T-cell (primary cell): ENCODE results near the gene TEPSIN. TPM values are rescaled to one million over a fixed set of nuclear protein-coding genes. Genes with fewer than 3 reads are reported as not detected.
A peak's percentile ranks its signal among the peaks of the same experiment; 100 is the strongest.

Experiments used
- ATAC-seq, 4 experiments: fragments of 200-7000 bp in 3 of 4; fragments of 150-1000 bp in 1 of 4; cut with Tn5 transposase; replicated peaks in 1 of 4; 1 replicate in 3 of 4; 2 replicates in 1 of 4; pipeline ENCODE4 v1.10.0; 2021; ENCODE audit warnings: moderate library complexity in 3 of 4, mild to moderate bottlenecking in 2 of 4, moderate number of reproducible peaks in 1 of 4
- CTCF ChIA-PET, 2 donors: fragments of 300-600 bp; sonication (Branson Sonifier 250); formaldehyde crosslinking; loops; one replicate each; lab custom pipeline; 2022; ENCODE audit warnings: antibody characterized with exemption in 2 of 2; lab: Charles Lee
- POLR2A ChIA-PET, 2 donors: fragments of 300-600 bp; sonication (Branson Sonifier 250); formaldehyde crosslinking; loops; one replicate each; lab custom pipeline; 2022; ENCODE audit warnings: antibody characterized with exemption in 2 of 2; lab: Charles Lee
- DNase-seq, 35 experiments: peaks; one replicate each; pipeline versions ENCODE4 v3.0.0 to v3.0.0-alpha.2; 2013 to 2023
- H3K27ac ChIP-seq: one replicate; pipeline ENCODE4 v1.5.1; 2013; ENCODE audit warnings: low read length
- H3K27me3 ChIP-seq, 2 experiments: replicated peaks in 1 of 2; 1 replicate in 1 of 2; 2 replicates in 1 of 2; pipeline versions ENCODE4 v1.6.1 to v1.7.0; 2013; ENCODE audit warnings: low read length in 1 of 2, mixed read lengths in 1 of 2; ENCODE audit not compliant: control insufficient read depth in 2 of 2, insufficient read depth in 2 of 2; ENCODE audit errors: extremely low read depth in 1 of 2
- H3K36me3 ChIP-seq, 2 donors: 1 replicate in 1 of 2; 2 replicates in 1 of 2; pipeline versions ENCODE4 v1.6.1 to v1.7.0; 2013; ENCODE audit warnings: low read length in 1 of 2; ENCODE audit not compliant: control insufficient read depth in 2 of 2, insufficient read depth in 1 of 2; ENCODE audit errors: extremely low read depth in 1 of 2
- H3K4me1 ChIP-seq, 2 experiments: 1 replicate in 1 of 2; 2 replicates in 1 of 2; pipeline versions ENCODE4 v1.6.1 to v1.7.0; 2013; ENCODE audit warnings: low read length in 2 of 2, mixed read lengths in 1 of 2; ENCODE audit not compliant: insufficient read depth in 2 of 2, control insufficient read depth in 1 of 2; ENCODE audit errors: extremely low read depth in 1 of 2
- H3K4me3 ChIP-seq, 2 donors: 1 replicate in 1 of 2; 2 replicates in 1 of 2; pipeline versions ENCODE4 v1.5.1 to v1.7.0; 2013; ENCODE audit warnings: mild to moderate bottlenecking in 2 of 2, low read length in 1 of 2, moderate library complexity in 1 of 2; ENCODE audit not compliant: control insufficient read depth in 1 of 2; ENCODE audit errors: extremely low read depth in 1 of 2
- H3K9me3 ChIP-seq: 2 replicates; pipeline ENCODE4 v1.7.0; 2013
- H3K27ac Mint-ChIP-seq, 2 donors: one replicate each; pipeline ENCODE4 v1.8.0; 2020 to 2021; ENCODE audit warnings: mild to moderate bottlenecking in 2 of 2, mixed read lengths in 2 of 2
- H3K27me3 Mint-ChIP-seq, 2 donors: one replicate each; pipeline ENCODE4 v1.8.0; 2021 to 2022; ENCODE audit warnings: mixed read lengths in 2 of 2
- H3K36me3 Mint-ChIP-seq: one replicate; pipeline ENCODE4 v1.8.0; 2021; ENCODE audit warnings: mixed read lengths
- H3K4me1 Mint-ChIP-seq, 3 donors: one replicate each; pipeline ENCODE4 v1.8.0; 2020 to 2022; ENCODE audit warnings: mixed read lengths in 3 of 3, mild to moderate bottlenecking in 1 of 3
- H3K4me3 Mint-ChIP-seq, 3 donors: one replicate each; pipeline ENCODE4 v1.8.0; 2020 to 2022; ENCODE audit warnings: mild to moderate bottlenecking in 3 of 3, mixed read lengths in 3 of 3, moderate library complexity in 3 of 3
- H3K9me3 Mint-ChIP-seq, 3 donors: one replicate each; pipeline ENCODE4 v1.8.0; 2020 to 2022; ENCODE audit warnings: mixed read lengths in 3 of 3
- WGBS: methylation state at CpG from one replicate; pipeline ENCODE4 v1.1.5; 2013; ENCODE audit warnings: missing lambda C conversion rate; ENCODE audit not compliant: insufficient coverage; 5-methylcytosine and 5-hydroxymethylcytosine counted together
- total RNA-seq, 35 experiments: library from RNA in 6 of 35; stranded (reverse) in 6 of 35; fragments of 120-200 nt in 1 of 35; gene quantifications; one replicate each; pipeline versions ENCODE4 v1.2.1 to v1.2.4 and lab custom pipeline; 2013 to 2026

TEPSIN gene
- total RNA-seq, 5 donors from 2014 or later (not counting 1 experiment from before 2014, with no cell fraction given) = 73.8 to 169 (median 161) TPM

- Mint-ChIP-seq H3K27ac (no peak overlapping the region), H3K9me3 (no peaks in the 10 kb centered on the region), H3K27me3 (no peaks in the 10 kb centered on the region), H3K4me1 (peaks cover 25 to 36% (median 26%) of the 10 kb centered on the region in 3 donors), H3K4me3 (peak overlapping the region in 1 of 3 donors; percentile 42), H3K36me3 (peaks cover 15% of the 10 kb centered on the region)
- Histone ChIP-seq H3K4me1 (peaks cover 11 to 38% of the 10 kb centered on the region in 2 experiments), H3K27ac (no peak overlapping the region), H3K27me3 (no peaks in the 10 kb centered on the region), H3K4me3 (no peak overlapping the region), H3K9me3 (no peaks in the 10 kb centered on the region), H3K36me3 (peaks cover 23 to 33% of the 10 kb centered on the region in 2 donors)
- POLR2A ChIA-PET = no interaction called here
- DNase-seq = no peak
- ATAC-seq = no peak
- WGBS = 93% methylated on average over 24 of the region's 26 CpGs
- CTCF ChIA-PET = no interaction called here
Measured at GRCh38 chr17:81234940-81235821, 3.7 kb downstream of the TEPSIN start.

GRCh38 chr17:81234506-81234855, 4.4 kb downstream of the TEPSIN start:
- no peaks in the 10 kb centered on the region for H3K27me3 ChIP-seq
- H3K36me3 Mint-ChIP-seq = peaks cover 22% of the 10 kb centered on the region
- no peak overlapping the region for H3K4me3 Mint-ChIP-seq
- H3K4me1 ChIP-seq = peaks cover 5 to 31% of the 10 kb centered on the region in 2 experiments
- no peak for DNase-seq
- H3K27ac Mint-ChIP-seq = no peak overlapping the region
- no peaks in the 10 kb centered on the region for H3K9me3 ChIP-seq
- no peak overlapping the region for H3K27ac ChIP-seq
- ChIA-PET CTCF (no interaction called here), POLR2A (no interaction called here)
- WGBS = 94% methylated on average over 13 of the region's 13 CpGs
- H3K9me3 Mint-ChIP-seq = no peaks in the 10 kb centered on the region
- ATAC-seq = no peak
- no peaks in the 10 kb centered on the region for H3K27me3 Mint-ChIP-seq
- peaks cover 23 to 40% of the 10 kb centered on the region in 2 donors for H3K36me3 ChIP-seq
- H3K4me3 ChIP-seq = no peak overlapping the region
- H3K4me1 Mint-ChIP-seq = peaks cover 20 to 35% (median 26%) of the 10 kb centered on the region in 3 donors

- ATAC-seq = no peak
- Histone ChIP-seq H3K27ac (no peak overlapping the region), H3K4me3 (no peak overlapping the region), H3K36me3 (peaks cover 23 to 40% of the 10 kb centered on the region in 2 donors), H3K27me3 (no peaks in the 10 kb centered on the region), H3K9me3 (no peaks in the 10 kb centered on the region), H3K4me1 (peaks cover 5 to 31% of the 10 kb centered on the region in 2 experiments)
- ChIA-PET POLR2A (interaction anchor here in 1 of 2 donors (0.7 kb wide), 1 partner anchor 11 kb away, joined by 3 read pairs; the partner anchor contains the start of gene CEP131), CTCF (no interaction called here)
- Mint-ChIP-seq H3K27me3 (no peaks in the 10 kb centered on the region), H3K27ac (no peak overlapping the region), H3K4me1 (peaks cover 20 to 33% (median 26%) of the 10 kb centered on the region in 3 donors), H3K36me3 (peaks cover 22% of the 10 kb centered on the region), H3K4me3 (no peak overlapping the region), H3K9me3 (no peaks in the 10 kb centered on the region)
- DNase-seq = no peak
- WGBS = 95% methylated on average over 15 of the region's 21 CpGs
Measured at GRCh38 chr17:81233811-81234505, 4.9 kb downstream of the TEPSIN start.

- Histone ChIP-seq H3K27ac (no peak overlapping the region), H3K4me1 (peaks cover 5 to 28% of the 10 kb centered on the region in 2 experiments), H3K36me3 (peaks cover 23 to 40% of the 10 kb centered on the region in 2 donors), H3K27me3 (no peaks in the 10 kb centered on the region), H3K4me3 (no peak overlapping the region), H3K9me3 (no peaks in the 10 kb centered on the region)
- H3K9me3 Mint-ChIP-seq = no peaks in the 10 kb centered on the region
- WGBS = 98% methylated on average over 14 of the region's 17 CpGs
- ChIA-PET CTCF (no interaction called here), POLR2A (no interaction called here)
- ATAC-seq (no peak), DNase-seq (no peak)
- H3K27me3 Mint-ChIP-seq = no peaks in the 10 kb centered on the region
- peaks cover 22% of the 10 kb centered on the region for H3K36me3 Mint-ChIP-seq
- no peak overlapping the region for H3K27ac Mint-ChIP-seq
- H3K4me1 Mint-ChIP-seq = peaks cover 20 to 32% (median 26%) of the 10 kb centered on the region in 3 donors
- no peak overlapping the region for H3K4me3 Mint-ChIP-seq
Measured at GRCh38 chr17:81233316-81233715, 5.5 kb downstream of the TEPSIN start.

GRCh38 chr17:81232616-81233241, 6.1 kb downstream of the TEPSIN start:
- ChIA-PET POLR2A (interaction anchor here in 1 of 2 donors (0.6 kb wide), 1 partner anchor 105 kb away, joined by 5 read pairs; no protein-coding TSS in a partner anchor), CTCF (no interaction called here)
- Histone ChIP-seq H3K36me3 (peaks cover 23 to 40% of the 10 kb centered on the region in 2 donors), H3K27ac (no peak overlapping the region), H3K4me1 (peaks cover 1 to 22% of the 10 kb centered on the region in 2 experiments), H3K27me3 (no peaks in the 10 kb centered on the region), H3K4me3 (no peak overlapping the region), H3K9me3 (no peaks in the 10 kb centered on the region)
- no peak for ATAC-seq
- Mint-ChIP-seq H3K4me3 (no peak overlapping the region), H3K4me1 (peaks cover 17 to 30% (median 25%) of the 10 kb centered on the region in 3 donors), H3K9me3 (no peaks in the 10 kb centered on the region), H3K27ac (no peak overlapping the region), H3K36me3 (peaks cover 22% of the 10 kb centered on the region), H3K27me3 (no peaks in the 10 kb centered on the region)
- 94% methylated on average over 17 of the region's 19 CpGs for WGBS
- DNase-seq = no peak
